Measurements from ENCODE around the gene ELK1. TPM values are rescaled to one million over a fixed set of nuclear protein-coding genes. Genes with fewer than 3 reads are reported as not detected.
"Not testable (repeated sequence)": the region's sequence is repeated elsewhere in the genome, so short reads cannot be mapped to it uniquely, and the experiment has no call there.

The ELK1 gene
- total and polyA plus RNA-seq, 2 experiments from 2014 or later, result 19.2 to 39.5 TPM

DNA sequence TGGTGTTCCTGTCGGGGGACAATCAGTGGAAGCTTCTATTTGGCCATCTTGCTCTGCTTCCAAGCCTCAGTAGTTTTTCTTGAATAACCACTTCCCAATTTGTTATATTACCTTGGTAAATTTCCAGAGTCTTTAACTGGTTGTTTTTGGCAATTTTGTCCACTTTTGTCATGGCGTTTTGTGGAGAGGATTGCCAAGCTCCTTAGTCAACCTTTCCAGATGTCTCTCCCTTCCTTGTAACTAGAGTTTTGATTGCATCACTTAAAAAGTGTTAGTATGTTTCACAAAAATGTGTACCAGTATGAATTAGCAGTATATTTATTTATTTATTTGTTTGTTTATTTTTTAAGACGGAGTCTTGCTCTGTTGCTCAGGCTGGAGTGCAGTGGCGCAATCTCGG lies 24.4 kb upstream of the ELK1 start:
- TF ChIP-seq ETS1 (IDR thresholded peaks at IDR 0.05), result no peak
- no peak for TF ChIP-seq JUNB (IDR thresholded peaks at IDR 0.05; ENCODE audit: unreplicated experiment)
- no peak for TF ChIP-seq NANOG (IDR thresholded peaks at IDR 0.05; ENCODE audit: borderline replicate concordance)
- TF ChIP-seq POLR2AphosphoS5 (IDR thresholded peaks at IDR 0.05; ENCODE audit: low read depth), result no peak
- no peak for TF ChIP-seq EZH2 (IDR thresholded peaks at IDR 0.05; ENCODE audit: low read depth, unreplicated experiment)
- no peak for TF ChIP-seq ZNF114 (CRISPR knock-in tag; IDR thresholded peaks at IDR 0.05)
- Mint-ChIP-seq H3K4me3 (no peak overlapping the region), H3K27ac (no peak overlapping the region), H3K36me3 (ENCODE audit: low read depth) (peaks cover 3% of the 10 kb centered on the region; the same call in 1 of the 3 replicates), H3K9me3 (peaks cover 9% of the 10 kb centered on the region; the same call in 2 of the 3 replicates), H3K4me1 (no peaks in the 10 kb centered on the region), H3K27me3 (ENCODE audit: insufficient read depth, low read depth, poor library complexity) (peaks cover 3% of the 10 kb centered on the region)
- Histone ChIP-seq H3K9me2 (ENCODE audit: insufficient read depth) (no peaks in the 10 kb centered on the region), H3K4me3 (no peak overlapping the region), H3K4me1 (ENCODE audit: insufficient read depth) (no peaks in the 10 kb centered on the region), H3K36me3 (ENCODE audit: insufficient read depth) (no peaks in the 10 kb centered on the region), H3K27ac (ENCODE audit: low read depth) (no peak overlapping the region), H4K20me1 (replicated peaks; ENCODE audit: insufficient read depth) (no peaks in the 10 kb centered on the region), H2AFZ (no peak overlapping the region), H3K27me3 (ENCODE audit: insufficient read depth) (no peaks in the 10 kb centered on the region), H3F3A (replicated peaks; ENCODE audit: low read depth) (no peaks in the 10 kb centered on the region), H3K4me2 (no peak overlapping the region), H3K79me2 (replicated peaks; ENCODE audit: insufficient read depth) (no peaks in the 10 kb centered on the region)
- ATAC-seq (no peak), DNase-seq (ENCODE audit: low spot score) (no peak)

- H3K4me1 ChIP-seq (ENCODE audit: insufficient read depth); ATAC-seq; H3K79me2 ChIP-seq (replicated peaks; ENCODE audit: insufficient read depth); H3K9me3 Mint-ChIP-seq; DNase-seq (ENCODE audit: low spot score); H3K4me1 Mint-ChIP-seq; H3K36me3 Mint-ChIP-seq (ENCODE audit: low read depth); H3K9me2 ChIP-seq (ENCODE audit: insufficient read depth); H2AFZ ChIP-seq; H3K27me3 ChIP-seq (ENCODE audit: insufficient read depth); H3K27ac Mint-ChIP-seq; H3K4me2 ChIP-seq; H3K27ac ChIP-seq (ENCODE audit: low read depth); H3F3A ChIP-seq (replicated peaks; ENCODE audit: low read depth); H3K4me3 Mint-ChIP-seq; H3K4me3 ChIP-seq; H3K27me3 Mint-ChIP-seq (ENCODE audit: insufficient read depth, low read depth, poor library complexity); H3K36me3 ChIP-seq (ENCODE audit: insufficient read depth); H4K20me1 ChIP-seq (replicated peaks; ENCODE audit: insufficient read depth): not testable (repeated sequence)
Measured at GRCh38 chrX:47665797-47666196, 15.4 kb upstream of the ELK1 start.

- Histone ChIP-seq H3K4me3 (no peak overlapping the region), H3K9me2 (ENCODE audit: insufficient read depth) (no peaks in the 10 kb centered on the region), H2AFZ (no peak overlapping the region), H3K4me1 (ENCODE audit: insufficient read depth) (no peaks in the 10 kb centered on the region), H3K27me3 (ENCODE audit: insufficient read depth) (peaks cover 9% of the 10 kb centered on the region; the same call in 1 of the 2 replicates), H3K4me2 (no peak overlapping the region), H3K79me2 (replicated peaks; ENCODE audit: insufficient read depth) (no peaks in the 10 kb centered on the region), H3K27ac (ENCODE audit: low read depth) (no peak overlapping the region), H3F3A (replicated peaks; ENCODE audit: low read depth) (no peaks in the 10 kb centered on the region), H4K20me1 (replicated peaks; ENCODE audit: insufficient read depth) (no peaks in the 10 kb centered on the region), H3K36me3 (ENCODE audit: insufficient read depth) (no peaks in the 10 kb centered on the region)
- Mint-ChIP-seq H3K36me3 (ENCODE audit: low read depth) (no peaks in the 10 kb centered on the region), H3K4me1 (no peaks in the 10 kb centered on the region), H3K27ac (no peak overlapping the region), H3K9me3 (peaks cover 3% of the 10 kb centered on the region; the same call in 1 of the 3 replicates), H3K4me3 (no peak overlapping the region), H3K27me3 (ENCODE audit: insufficient read depth, low read depth, poor library complexity) (peaks cover 7% of the 10 kb centered on the region)
- ATAC-seq (no peak), DNase-seq (ENCODE audit: low spot score) (no peak)
- TF ChIP-seq, protein P1, sequence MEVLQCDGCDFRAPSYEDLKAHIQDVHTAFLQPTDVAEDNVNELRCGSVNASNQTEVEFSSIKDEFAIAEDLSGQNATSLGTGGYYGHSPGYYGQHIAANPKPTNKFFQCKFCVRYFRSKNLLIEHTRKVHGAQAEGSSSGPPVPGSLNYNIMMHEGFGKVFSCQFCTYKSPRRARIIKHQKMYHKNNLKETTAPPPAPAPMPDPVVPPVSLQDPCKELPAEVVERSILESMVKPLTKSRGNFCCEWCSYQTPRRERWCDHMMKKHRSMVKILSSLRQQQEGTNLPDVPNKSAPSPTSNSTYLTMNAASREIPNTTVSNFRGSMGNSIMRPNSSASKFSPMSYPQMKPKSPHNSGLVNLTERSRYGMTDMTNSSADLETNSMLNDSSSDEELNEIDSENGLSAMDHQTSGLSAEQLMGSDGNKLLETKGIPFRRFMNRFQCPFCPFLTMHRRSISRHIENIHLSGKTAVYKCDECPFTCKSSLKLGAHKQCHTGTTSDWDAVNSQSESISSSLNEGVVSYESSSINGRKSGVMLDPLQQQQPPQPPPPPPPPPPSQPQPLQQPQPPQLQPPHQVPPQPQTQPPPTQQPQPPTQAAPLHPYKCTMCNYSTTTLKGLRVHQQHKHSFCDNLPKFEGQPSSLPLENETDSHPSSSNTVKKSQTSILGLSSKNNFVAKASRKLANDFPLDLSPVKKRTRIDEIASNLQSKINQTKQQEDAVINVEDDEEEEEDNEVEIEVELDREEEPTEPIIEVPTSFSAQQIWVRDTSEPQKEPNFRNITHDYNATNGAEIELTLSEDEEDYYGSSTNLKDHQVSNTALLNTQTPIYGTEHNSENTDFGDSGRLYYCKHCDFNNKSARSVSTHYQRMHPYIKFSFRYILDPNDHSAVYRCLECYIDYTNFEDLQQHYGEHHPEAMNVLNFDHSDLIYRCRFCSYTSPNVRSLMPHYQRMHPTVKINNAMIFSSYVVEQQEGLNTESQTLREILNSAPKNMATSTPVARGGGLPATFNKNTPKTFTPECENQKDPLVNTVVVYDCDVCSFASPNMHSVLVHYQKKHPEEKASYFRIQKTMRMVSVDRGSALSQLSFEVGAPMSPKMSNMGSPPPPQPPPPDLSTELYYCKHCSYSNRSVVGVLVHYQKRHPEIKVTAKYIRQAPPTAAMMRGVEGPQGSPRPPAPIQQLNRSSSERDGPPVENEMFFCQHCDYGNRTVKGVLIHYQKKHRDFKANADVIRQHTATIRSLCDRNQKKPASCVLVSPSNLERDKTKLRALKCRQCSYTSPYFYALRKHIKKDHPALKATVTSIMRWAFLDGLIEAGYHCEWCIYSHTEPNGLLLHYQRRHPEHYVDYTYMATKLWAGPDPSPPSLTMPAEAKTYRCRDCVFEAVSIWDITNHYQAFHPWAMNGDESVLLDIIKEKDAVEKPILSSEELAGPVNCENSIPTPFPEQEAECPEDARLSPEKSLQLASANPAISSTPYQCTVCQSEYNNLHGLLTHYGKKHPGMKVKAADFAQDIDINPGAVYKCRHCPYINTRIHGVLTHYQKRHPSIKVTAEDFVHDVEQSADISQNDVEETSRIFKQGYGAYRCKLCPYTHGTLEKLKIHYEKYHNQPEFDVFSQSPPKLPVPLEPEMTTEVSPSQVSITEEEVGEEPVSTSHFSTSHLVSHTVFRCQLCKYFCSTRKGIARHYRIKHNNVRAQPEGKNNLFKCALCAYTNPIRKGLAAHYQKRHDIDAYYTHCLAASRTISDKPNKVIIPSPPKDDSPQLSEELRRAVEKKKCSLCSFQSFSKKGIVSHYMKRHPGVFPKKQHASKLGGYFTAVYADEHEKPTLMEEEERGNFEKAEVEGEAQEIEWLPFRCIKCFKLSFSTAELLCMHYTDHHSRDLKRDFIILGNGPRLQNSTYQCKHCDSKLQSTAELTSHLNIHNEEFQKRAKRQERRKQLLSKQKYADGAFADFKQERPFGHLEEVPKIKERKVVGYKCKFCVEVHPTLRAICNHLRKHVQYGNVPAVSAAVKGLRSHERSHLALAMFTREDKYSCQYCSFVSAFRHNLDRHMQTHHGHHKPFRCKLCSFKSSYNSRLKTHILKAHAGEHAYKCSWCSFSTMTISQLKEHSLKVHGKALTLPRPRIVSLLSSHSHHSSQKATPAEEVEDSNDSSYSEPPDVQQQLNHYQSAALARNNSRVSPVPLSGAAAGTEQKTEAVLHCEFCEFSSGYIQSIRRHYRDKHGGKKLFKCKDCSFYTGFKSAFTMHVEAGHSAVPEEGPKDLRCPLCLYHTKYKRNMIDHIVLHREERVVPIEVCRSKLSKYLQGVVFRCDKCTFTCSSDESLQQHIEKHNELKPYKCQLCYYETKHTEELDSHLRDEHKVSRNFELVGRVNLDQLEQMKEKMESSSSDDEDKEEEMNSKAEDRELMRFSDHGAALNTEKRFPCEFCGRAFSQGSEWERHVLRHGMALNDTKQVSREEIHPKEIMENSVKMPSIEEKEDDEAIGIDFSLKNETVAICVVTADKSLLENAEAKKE (CRISPR knock-in tag; IDR thresholded peaks at IDR 0.05), result no peak
- TF ChIP-seq, protein P2, sequence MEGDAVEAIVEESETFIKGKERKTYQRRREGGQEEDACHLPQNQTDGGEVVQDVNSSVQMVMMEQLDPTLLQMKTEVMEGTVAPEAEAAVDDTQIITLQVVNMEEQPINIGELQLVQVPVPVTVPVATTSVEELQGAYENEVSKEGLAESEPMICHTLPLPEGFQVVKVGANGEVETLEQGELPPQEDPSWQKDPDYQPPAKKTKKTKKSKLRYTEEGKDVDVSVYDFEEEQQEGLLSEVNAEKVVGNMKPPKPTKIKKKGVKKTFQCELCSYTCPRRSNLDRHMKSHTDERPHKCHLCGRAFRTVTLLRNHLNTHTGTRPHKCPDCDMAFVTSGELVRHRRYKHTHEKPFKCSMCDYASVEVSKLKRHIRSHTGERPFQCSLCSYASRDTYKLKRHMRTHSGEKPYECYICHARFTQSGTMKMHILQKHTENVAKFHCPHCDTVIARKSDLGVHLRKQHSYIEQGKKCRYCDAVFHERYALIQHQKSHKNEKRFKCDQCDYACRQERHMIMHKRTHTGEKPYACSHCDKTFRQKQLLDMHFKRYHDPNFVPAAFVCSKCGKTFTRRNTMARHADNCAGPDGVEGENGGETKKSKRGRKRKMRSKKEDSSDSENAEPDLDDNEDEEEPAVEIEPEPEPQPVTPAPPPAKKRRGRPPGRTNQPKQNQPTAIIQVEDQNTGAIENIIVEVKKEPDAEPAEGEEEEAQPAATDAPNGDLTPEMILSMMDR (conservative IDR thresholded peaks at IDR 0.05; ENCODE audit: low read depth in 2 of 2), result no peak
- TF ChIP-seq ZNF114 (CRISPR knock-in tag; IDR thresholded peaks at IDR 0.05), result no peak
Measured at GRCh38 chrX:47664737-47665136, 14.4 kb upstream of the ELK1 start.

All from GM23338 (cell line).